Spinal cord (tissue), 10 donors: ENCODE results near the gene MAN1A2. TPM values are rescaled to one million over a fixed set of nuclear protein-coding genes. Genes with fewer than 3 reads are reported as not detected.

ENCODE experiments used
- DNase-seq, 6 donors: peaks; one replicate each; pipeline versions ENCODE4 v3.0.0 to v3.0.0-alpha.2; 2013 to 2015; ENCODE audit warnings: low spot score in 6 of 6, low read depth in 4 of 6
- H3K27ac ChIP-seq: one replicate; pipeline ENCODE4 v1.5.1; 2013; ENCODE audit warnings: low read depth, low read length, control low read depth
- H3K27me3 ChIP-seq: one replicate; pipeline ENCODE4 v1.6.1; 2013; ENCODE audit warnings: low read length; ENCODE audit not compliant: control insufficient read depth, insufficient read depth
- H3K36me3 ChIP-seq: one replicate; pipeline ENCODE4 v1.6.1; 2013; ENCODE audit warnings: low read length; ENCODE audit not compliant: control insufficient read depth, insufficient read depth
- H3K4me1 ChIP-seq: one replicate; pipeline ENCODE4 v1.6.1; 2013; ENCODE audit warnings: low read length; ENCODE audit not compliant: control insufficient read depth, insufficient read depth
- H3K4me3 ChIP-seq: one replicate; pipeline ENCODE4 v1.5.1; 2013; ENCODE audit warnings: low read depth, low read length, control low read depth
- H3K9me3 ChIP-seq: one replicate; pipeline ENCODE4 v1.6.1; 2013; ENCODE audit warnings: low read length; ENCODE audit not compliant: control insufficient read depth, insufficient read depth
- WGBS: methylation state at CpG from one replicate; pipeline ENCODE4 v1.1.5; 2013; ENCODE audit warnings: missing lambda C conversion rate; ENCODE audit not compliant: insufficient coverage; 5-methylcytosine and 5-hydroxymethylcytosine counted together
- polyA plus RNA-seq, 2 donors: library from polyadenylated mRNA; unstranded; fragments of 120-200 nt; gene quantifications; one replicate each; pipeline ENCODE4 v1.2.1, GENCODE V29; 2013; ENCODE audit not compliant: insufficient read length in 2 of 2
- total RNA-seq, 2 donors: library from RNA; depleted of rRNA in 1 of 2; stranded (reverse); fragments of 120-200 nt in 1 of 2; fragments of >200 nt in 1 of 2; gene quantifications; one replicate each; pipeline versions ENCODE4 v1.2.3 to v1.2.4, GENCODE V29; 2013 to 2014
- donor health status: healthy.

MAN1A2 gene
- total and polyA plus RNA-seq, 4 donors, result 27.5 to 105 (median 52.0) TPM

DNA sequence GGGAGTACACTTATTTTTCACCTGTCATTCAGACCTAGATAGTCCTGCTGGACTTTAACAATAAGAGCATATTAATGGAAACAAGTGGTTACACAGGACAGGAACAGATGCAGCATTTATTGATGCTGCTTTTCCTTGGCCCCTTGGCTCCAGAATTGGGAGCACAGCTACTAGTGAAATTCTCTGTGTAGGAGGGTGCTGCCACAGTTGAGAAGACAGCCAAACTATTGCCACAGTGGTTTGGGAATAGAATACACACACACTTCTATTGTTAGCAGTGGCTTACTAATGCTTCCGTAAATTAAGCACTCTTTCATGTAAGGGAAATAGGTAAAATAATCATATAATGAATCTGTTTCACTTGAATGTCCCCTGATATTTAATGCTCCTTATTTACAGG, 133.3 kb downstream of the MAN1A2 start:
- DNase-seq, result no peak
- WGBS, result no CpG with 5 or more reads among the region's 1 CpG

DNA sequence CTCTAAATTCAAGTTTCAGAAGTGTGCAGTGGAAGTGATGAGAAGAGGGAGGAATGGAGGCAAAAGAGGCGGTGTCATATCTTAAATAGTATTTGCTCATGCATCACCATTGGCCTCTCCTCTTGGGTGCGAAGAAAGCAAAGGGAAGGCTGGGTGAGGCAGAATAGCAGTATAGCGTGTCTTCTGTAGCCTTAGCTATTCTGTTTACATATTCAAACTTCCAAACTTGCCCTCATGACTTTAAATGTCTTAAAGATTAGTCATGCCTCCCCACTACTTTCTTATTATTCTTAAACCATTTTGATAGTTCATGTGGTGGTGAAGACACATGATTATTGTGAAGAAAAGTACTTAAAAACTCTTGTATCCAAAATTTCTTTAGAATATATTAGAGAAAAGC, 134.0 kb downstream of the MAN1A2 start:
- Histone ChIP-seq H3K27ac (no peak overlapping the region), H3K27me3 (no peaks in the 10 kb centered on the region), H3K4me1 (no peaks in the 10 kb centered on the region), H3K36me3 (no peaks in the 10 kb centered on the region), H3K9me3 (no peaks in the 10 kb centered on the region), H3K4me3 (no peak overlapping the region)
- WGBS, result no CpG with 5 or more reads among the region's 3 CpGs
- DNase-seq, result no peak

More for the DNA sequence above, 133.3 kb downstream of the MAN1A2 start:
- H3K9me3 ChIP-seq, result no peaks in the 10 kb centered on the region
- no peaks in the 10 kb centered on the region for H3K4me1 ChIP-seq
- no peak overlapping the region for H3K27ac ChIP-seq
- no peaks in the 10 kb centered on the region for H3K27me3 ChIP-seq
- H3K36me3 ChIP-seq, result no peaks in the 10 kb centered on the region
- H3K4me3 ChIP-seq, result no peak overlapping the region

- H3K9me3 ChIP-seq, result no peaks in the 10 kb centered on the region
- H3K27ac ChIP-seq, result no peak overlapping the region
- H3K4me1 ChIP-seq, result no peaks in the 10 kb centered on the region
- no peak for DNase-seq
- H3K36me3 ChIP-seq, result no peaks in the 10 kb centered on the region
- WGBS, result no CpG with 5 or more reads among the region's 3 CpGs
- no peaks in the 10 kb centered on the region for H3K27me3 ChIP-seq
- no peak overlapping the region for H3K4me3 ChIP-seq
These were observed 144.0 kb downstream of the MAN1A2 start for GRCh38 chr1:117511273-117511672.

GRCh38 chr1:117512728-117513321, 145.6 kb downstream of the MAN1A2 start:
- Histone ChIP-seq H3K9me3 (no peaks in the 10 kb centered on the region), H3K4me3 (no peak overlapping the region), H3K4me1 (no peaks in the 10 kb centered on the region), H3K27me3 (no peaks in the 10 kb centered on the region), H3K36me3 (no peaks in the 10 kb centered on the region), H3K27ac (no peak overlapping the region)
- peak in 4 of 6 donors; percentile 6 to 72 (median 36) for DNase-seq
- WGBS, result no CpG with 5 or more reads among the region's 1 CpG

- DNase-seq, result no peak
- Histone ChIP-seq H3K9me3 (no peaks in the 10 kb centered on the region), H3K27me3 (no peaks in the 10 kb centered on the region), H3K4me1 (no peaks in the 10 kb centered on the region), H3K27ac (no peak overlapping the region), H3K4me3 (no peak overlapping the region), H3K36me3 (no peaks in the 10 kb centered on the region)
- WGBS, result no CpG with 5 or more reads among the region's 1 CpG
These were observed 155.9 kb downstream of the MAN1A2 start for GRCh38 chr1:117523111-117523510.

GRCh38 chr1:117527074-117527473, 159.8 kb downstream of the MAN1A2 start:
- Histone ChIP-seq H3K4me1 (no peaks in the 10 kb centered on the region), H3K27me3 (no peaks in the 10 kb centered on the region), H3K36me3 (no peaks in the 10 kb centered on the region), H3K27ac (no peak overlapping the region), H3K4me3 (no peak overlapping the region), H3K9me3 (no peaks in the 10 kb centered on the region)
- no CpG with 5 or more reads among the region's 4 CpGs for WGBS
- no peak for DNase-seq

- Histone ChIP-seq H3K9me3 (no peaks in the 10 kb centered on the region), H3K27ac (no peak overlapping the region)
- WGBS, result no CpG with 5 or more reads among the region's 2 CpGs
These were observed 160.4 kb downstream of the MAN1A2 start for GRCh38 chr1:117527566-117528102.

GRCh38 chr1:117529683-117530082, 162.4 kb downstream of the MAN1A2 start:
- no peak overlapping the region for H3K27ac ChIP-seq
- H3K27me3 ChIP-seq, result no peaks in the 10 kb centered on the region
- no peak for DNase-seq
- H3K4me1 ChIP-seq, result no peaks in the 10 kb centered on the region
- no peak overlapping the region for H3K4me3 ChIP-seq
- no peaks in the 10 kb centered on the region for H3K9me3 ChIP-seq
- WGBS, result no CpG with 5 or more reads among the region's 3 CpGs
- no peaks in the 10 kb centered on the region for H3K36me3 ChIP-seq

More at GRCh38 chr1:117527566-117528102, 160.4 kb downstream of the MAN1A2 start:
- no peak for DNase-seq
- Histone ChIP-seq H3K27me3 (no peaks in the 10 kb centered on the region), H3K36me3 (no peaks in the 10 kb centered on the region), H3K4me1 (no peaks in the 10 kb centered on the region), H3K4me3 (no peak overlapping the region)

DNA sequence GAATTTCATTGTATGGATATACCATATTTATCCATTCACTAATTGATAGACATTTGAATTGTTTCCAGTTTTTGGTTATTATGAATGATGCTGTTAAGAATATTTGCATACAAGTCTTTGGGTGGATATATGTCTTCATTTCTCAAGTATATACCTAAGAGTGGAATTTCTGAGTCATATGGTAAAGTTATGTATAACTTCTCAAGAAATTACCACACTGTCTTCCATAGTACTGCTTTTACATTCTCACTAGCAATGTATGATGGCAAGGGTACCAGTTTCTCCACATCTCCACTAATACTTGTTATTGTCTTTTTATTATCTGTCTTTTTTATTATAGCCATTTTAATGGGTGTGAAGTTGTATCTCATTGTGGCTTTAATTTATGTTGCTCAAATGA, 164.0 kb downstream of the MAN1A2 start:
- Histone ChIP-seq H3K4me3 (no peak overlapping the region), H3K27me3 (no peaks in the 10 kb centered on the region), H3K9me3 (no peaks in the 10 kb centered on the region), H3K36me3 (no peaks in the 10 kb centered on the region), H3K4me1 (no peaks in the 10 kb centered on the region), H3K27ac (no peak overlapping the region)
- DNase-seq, result no peak

- no peak overlapping the region for H3K4me3 ChIP-seq
- no peaks in the 10 kb centered on the region for H3K27me3 ChIP-seq
- WGBS, result 14% methylated on average over 1 of the region's 6 CpGs
- no peaks in the 10 kb centered on the region for H3K36me3 ChIP-seq
- no peaks in the 10 kb centered on the region for H3K9me3 ChIP-seq
- no peak overlapping the region for H3K27ac ChIP-seq
- H3K4me1 ChIP-seq, result no peaks in the 10 kb centered on the region
- peak in 3 of 6 donors; percentile 9 to 50 (median 30) for DNase-seq
These were observed 167.8 kb downstream of the MAN1A2 start for GRCh38 chr1:117534995-117535467.
